Measurements from ENCODE around the gene FOXM1.

- no peak for TF ChIP-seq MAX (CRISPR knock-in tag; IDR thresholded peaks at IDR 0.05)
- TF ChIP-seq ZNF512 (CRISPR knock-in tag; IDR thresholded peaks at IDR 0.05; ENCODE audit: borderline replicate concordance), result no peak
- no peak for TF ChIP-seq MYBL2 (CRISPR knock-in tag; IDR thresholded peaks at IDR 0.05)
- no peak for TF ChIP-seq CTCF (IDR thresholded peaks at IDR 0.05)
- no peak for TF ChIP-seq ZNF532 (CRISPR knock-in tag; IDR thresholded peaks at IDR 0.05; ENCODE audit: borderline replicate concordance)
These were observed 42.1 kb downstream of the FOXM1 start, which contains the start of gene NRIP2 for GRCh38 chr12:2834581-2835491.
